ENCODE measurements around the gene EBF3. TPM values are rescaled to one million over a fixed set of nuclear protein-coding genes. Genes with fewer than 3 reads are reported as not detected.

Gene EBF3
- total RNA-seq, 1 donor from 2014 or later: not detected

DNA sequence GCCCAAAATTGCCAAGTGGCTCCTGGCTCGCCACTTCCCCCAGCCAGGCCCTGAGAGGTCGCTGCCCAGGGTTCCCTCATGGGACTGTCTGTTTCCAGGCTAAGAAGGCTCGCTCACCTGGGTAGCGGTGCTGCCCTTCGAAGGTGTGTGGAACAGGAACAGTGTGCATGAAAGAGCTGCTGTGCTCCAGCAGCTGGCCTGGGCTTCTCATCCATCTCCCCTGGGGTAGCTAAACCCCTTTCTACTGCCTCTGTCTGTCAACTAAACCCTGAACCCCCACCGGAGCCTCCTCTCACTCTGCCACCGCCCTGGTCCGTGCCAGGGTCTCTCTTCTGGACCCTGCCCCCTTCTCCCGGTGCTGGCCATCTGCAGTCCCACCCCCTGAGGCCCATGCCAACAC lies 152.9 kb downstream of the EBF3 start:
- no peak overlapping the region for H3K4me3 ChIP-seq (ENCODE audit: low read depth, low read length)
- TF ChIP-seq, protein P1, sequence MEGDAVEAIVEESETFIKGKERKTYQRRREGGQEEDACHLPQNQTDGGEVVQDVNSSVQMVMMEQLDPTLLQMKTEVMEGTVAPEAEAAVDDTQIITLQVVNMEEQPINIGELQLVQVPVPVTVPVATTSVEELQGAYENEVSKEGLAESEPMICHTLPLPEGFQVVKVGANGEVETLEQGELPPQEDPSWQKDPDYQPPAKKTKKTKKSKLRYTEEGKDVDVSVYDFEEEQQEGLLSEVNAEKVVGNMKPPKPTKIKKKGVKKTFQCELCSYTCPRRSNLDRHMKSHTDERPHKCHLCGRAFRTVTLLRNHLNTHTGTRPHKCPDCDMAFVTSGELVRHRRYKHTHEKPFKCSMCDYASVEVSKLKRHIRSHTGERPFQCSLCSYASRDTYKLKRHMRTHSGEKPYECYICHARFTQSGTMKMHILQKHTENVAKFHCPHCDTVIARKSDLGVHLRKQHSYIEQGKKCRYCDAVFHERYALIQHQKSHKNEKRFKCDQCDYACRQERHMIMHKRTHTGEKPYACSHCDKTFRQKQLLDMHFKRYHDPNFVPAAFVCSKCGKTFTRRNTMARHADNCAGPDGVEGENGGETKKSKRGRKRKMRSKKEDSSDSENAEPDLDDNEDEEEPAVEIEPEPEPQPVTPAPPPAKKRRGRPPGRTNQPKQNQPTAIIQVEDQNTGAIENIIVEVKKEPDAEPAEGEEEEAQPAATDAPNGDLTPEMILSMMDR (IDR thresholded peaks at IDR 0.05; ENCODE audit: insufficient read depth, low read length, poor library complexity, severe bottlenecking): no peak
- DNase-seq (ENCODE audit: low read depth): no peak
- no peaks in the 10 kb centered on the region for H3K36me3 ChIP-seq (ENCODE audit: control insufficient read depth, insufficient read depth, low read length)
- no peaks in the 10 kb centered on the region for H3K27me3 ChIP-seq (ENCODE audit: control insufficient read depth, insufficient read depth, low read length)

DNA sequence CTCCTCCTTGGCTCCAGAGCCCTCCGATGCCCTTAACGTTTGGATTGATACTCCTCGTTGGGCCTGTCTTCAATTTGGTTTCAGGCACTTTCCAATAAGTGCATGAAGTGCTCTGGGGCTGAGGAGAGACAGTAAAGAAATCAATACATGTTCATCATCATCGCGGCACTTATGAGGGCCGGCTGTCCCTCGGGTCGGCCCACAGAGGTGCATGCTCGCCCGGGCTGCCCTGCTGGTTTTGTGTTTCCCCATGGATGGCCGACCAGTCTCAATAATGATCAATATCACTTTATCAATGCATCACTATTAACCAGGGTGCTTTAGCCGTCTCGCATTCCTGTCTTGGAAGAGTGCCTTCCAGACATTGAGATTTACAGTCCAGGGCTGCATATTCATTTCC lies 154.2 kb downstream of the EBF3 start:
- TF ChIP-seq, protein P1 (IDR thresholded peaks at IDR 0.05; ENCODE audit: insufficient read depth, low read length, poor library complexity, severe bottlenecking): no peak
- Histone ChIP-seq H3K4me3 (ENCODE audit: low read depth, low read length) (no peak overlapping the region), H3K36me3 (ENCODE audit: control insufficient read depth, insufficient read depth, low read length) (no peaks in the 10 kb centered on the region), H3K27me3 (ENCODE audit: control insufficient read depth, insufficient read depth, low read length) (no peaks in the 10 kb centered on the region)
- DNase-seq (ENCODE audit: low read depth): no peak

DNA sequence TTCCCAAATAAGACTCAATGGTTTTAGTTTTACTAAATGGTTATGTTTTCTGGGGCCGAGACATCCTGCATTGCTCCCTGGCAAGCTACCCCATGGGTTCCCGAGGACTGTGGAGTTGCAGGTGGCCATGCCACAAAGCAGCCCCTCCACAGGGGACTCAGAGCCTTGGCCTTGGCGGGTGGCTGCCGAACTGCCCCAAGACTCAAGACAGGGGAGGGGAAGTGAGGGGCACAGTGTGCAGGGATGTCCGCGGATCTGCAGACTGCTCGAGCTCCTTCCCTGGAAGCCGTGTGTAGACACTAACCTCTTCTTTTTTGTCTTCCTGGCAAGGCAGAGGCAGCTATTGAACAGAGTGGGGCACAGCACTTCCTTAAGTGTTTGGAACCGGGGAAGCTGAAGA lies 154.6 kb downstream of the EBF3 start:
- TF ChIP-seq, protein P1 (IDR thresholded peaks at IDR 0.05; ENCODE audit: insufficient read depth, low read length, poor library complexity, severe bottlenecking): no peak
- Histone ChIP-seq H3K36me3 (ENCODE audit: control insufficient read depth, insufficient read depth, low read length) (no peaks in the 10 kb centered on the region), H3K4me3 (ENCODE audit: low read depth, low read length) (no peak overlapping the region), H3K27me3 (ENCODE audit: control insufficient read depth, insufficient read depth, low read length) (no peaks in the 10 kb centered on the region)
- DNase-seq (ENCODE audit: low read depth): no peak

DNA sequence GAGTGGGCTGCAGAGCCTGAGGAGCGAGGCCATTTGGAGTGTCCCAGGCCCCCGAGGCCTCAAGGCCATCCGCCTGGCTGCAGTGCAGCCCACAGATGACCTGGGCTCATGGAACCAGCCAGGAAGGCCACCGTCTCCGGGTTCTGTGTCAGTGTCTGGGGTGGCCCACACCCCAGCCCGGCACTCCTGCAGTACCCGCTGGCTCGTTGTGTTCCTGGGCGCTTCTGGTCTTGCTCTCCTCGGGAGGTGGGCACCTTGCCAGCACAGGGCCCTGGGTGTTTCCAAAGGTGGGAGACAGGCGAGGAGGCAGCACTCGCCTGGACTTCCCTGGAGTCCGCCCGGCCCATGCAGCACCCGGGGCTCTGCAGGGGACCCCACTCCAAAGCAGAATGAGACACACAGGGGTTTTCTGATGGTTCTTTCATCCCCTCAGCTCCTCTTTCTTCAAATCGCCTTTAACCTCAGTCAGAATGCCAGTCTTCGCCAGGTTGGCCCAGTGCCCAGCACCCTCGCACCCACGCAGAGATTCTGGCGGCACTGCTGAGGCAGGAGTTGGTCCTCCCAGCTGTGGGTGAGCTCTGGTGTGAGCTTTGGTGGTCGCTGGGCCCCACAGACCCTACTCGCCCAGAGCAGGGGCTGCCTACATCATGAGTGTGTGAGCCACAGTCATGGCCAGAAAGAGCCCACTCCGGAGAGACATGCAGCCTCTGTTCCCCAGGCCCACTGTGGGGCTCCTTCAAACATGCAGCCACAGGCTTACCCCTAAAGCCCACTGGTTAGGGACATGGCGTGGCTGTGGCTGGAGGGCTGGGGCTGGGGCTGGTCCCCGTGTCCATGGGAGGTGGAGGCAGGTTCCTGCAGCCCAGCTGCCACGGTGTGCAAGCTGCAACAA lies 155.7 kb downstream of the EBF3 start:
- no peak for DNase-seq (ENCODE audit: low read depth)
- TF ChIP-seq, protein P1 (IDR thresholded peaks at IDR 0.05; ENCODE audit: insufficient read depth, low read length, poor library complexity, severe bottlenecking): no peak

DNA sequence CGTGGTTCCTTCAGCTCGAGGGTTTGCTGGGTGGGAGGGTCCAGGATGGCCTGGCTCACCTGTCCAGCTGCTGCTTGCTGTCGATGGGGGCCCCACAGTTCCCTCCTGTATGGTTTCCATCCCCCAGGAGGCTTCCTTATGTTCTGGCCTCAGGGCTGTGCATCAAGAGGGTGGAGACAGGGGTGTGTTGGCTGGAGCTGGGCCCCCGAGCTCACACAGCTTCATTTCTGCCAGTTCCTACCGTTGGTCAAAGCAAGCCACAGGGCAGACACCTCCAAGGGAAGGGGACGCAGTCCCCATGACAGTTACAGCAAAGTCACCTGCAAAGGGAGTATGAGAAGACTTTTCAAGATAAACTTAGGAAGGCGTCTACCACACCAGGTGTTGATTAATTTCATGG lies 156.9 kb downstream of the EBF3 start:
- TF ChIP-seq, protein P1 (IDR thresholded peaks at IDR 0.05; ENCODE audit: insufficient read depth, low read length, poor library complexity, severe bottlenecking): no peak
- Histone ChIP-seq H3K4me3 (ENCODE audit: low read depth, low read length) (no peak overlapping the region), H3K36me3 (ENCODE audit: control insufficient read depth, insufficient read depth, low read length) (no peaks in the 10 kb centered on the region), H3K27me3 (ENCODE audit: control insufficient read depth, insufficient read depth, low read length) (no peaks in the 10 kb centered on the region)
- no peak for DNase-seq (ENCODE audit: low read depth)

More for the DNA sequence above, 155.7 kb downstream of the EBF3 start:
- Histone ChIP-seq H3K4me3 (ENCODE audit: low read depth, low read length) (no peak overlapping the region), H3K36me3 (ENCODE audit: control insufficient read depth, insufficient read depth, low read length) (no peaks in the 10 kb centered on the region), H3K27me3 (ENCODE audit: control insufficient read depth, insufficient read depth, low read length) (no peaks in the 10 kb centered on the region)

Data from kidney epithelial cell (primary cell).